CD14-positive monocyte (primary cell): ENCODE data around the gene ZCCHC10. TPM values are rescaled to one million over a fixed set of nuclear protein-coding genes. Genes with fewer than 3 reads are reported as not detected.
A peak's percentile ranks its signal among the peaks of the same experiment; 100 is the strongest.

Experiments used
- DNase-seq, 3 donors: peaks; one replicate each; pipeline ENCODE4 v3.0.0-alpha.2; 2011 to 2022
- H2AFZ ChIP-seq: 2 replicates; pipeline ENCODE4 v1.6.0; 2012; ENCODE audit warnings: mild to moderate bottlenecking, low read depth, low read length, inconsistent platforms; ENCODE audit not compliant: insufficient read depth, poor library complexity, severe bottlenecking
- H3K27ac ChIP-seq, 2 donors: 1 replicate in 1 of 2; 2 replicates in 1 of 2; pipeline ENCODE4 v1.5.1; 2012 to 2013; ENCODE audit warnings: low read length in 2 of 2, control low read depth in 1 of 2, inconsistent platforms in 1 of 2, low read depth in 1 of 2, mild to moderate bottlenecking in 1 of 2
- H3K27me3 ChIP-seq, 2 donors: one replicate each; pipeline versions ENCODE4 v1.6.0 to v1.6.1; 2011 to 2013; ENCODE audit warnings: low read length in 2 of 2; ENCODE audit not compliant: control insufficient read depth in 2 of 2, insufficient read depth in 2 of 2
- H3K36me3 ChIP-seq, 2 donors: replicated peaks in 1 of 2; 1 replicate in 1 of 2; 2 replicates in 1 of 2; pipeline versions ENCODE4 v1.5.1 to v1.6.1; 2012 to 2013; ENCODE audit warnings: low read length in 2 of 2, control low read depth in 1 of 2, inconsistent platforms in 1 of 2, mild to moderate bottlenecking in 1 of 2; ENCODE audit not compliant: insufficient read depth in 2 of 2, control insufficient read depth in 1 of 2
- H3K4me1 ChIP-seq, 2 donors: 1 replicate in 1 of 2; 2 replicates in 1 of 2; pipeline versions ENCODE4 v1.5.1 to v1.6.1; 2012 to 2013; ENCODE audit warnings: low read length in 2 of 2, control low read depth in 1 of 2, inconsistent platforms in 1 of 2, mild to moderate bottlenecking in 1 of 2, moderate library complexity in 1 of 2; ENCODE audit not compliant: insufficient read depth in 2 of 2, control insufficient read depth in 1 of 2
- H3K4me2 ChIP-seq: replicated peaks from 2 replicates; pipeline ENCODE3; 2012; ENCODE audit warnings: low read length, moderate library complexity, mild to moderate bottlenecking; ENCODE audit not compliant: poor library complexity, severe bottlenecking; ENCODE audit errors: extremely low read depth
- H3K4me3 ChIP-seq, 3 experiments: fragments of 200-600 bp in 1 of 3; sonication (generic) in 1 of 3; replicated peaks in 1 of 3; 1 replicate in 2 of 3; 2 replicates in 1 of 3; pipeline ENCODE4 v1.5.1; 2011 to 2013; ENCODE audit warnings: low read length in 3 of 3, mild to moderate bottlenecking in 3 of 3, control low read depth in 2 of 3, low read depth in 2 of 3, inconsistent platforms in 1 of 3, moderate library complexity in 1 of 3
- H3K79me2 ChIP-seq: 2 replicates; pipeline ENCODE4 v1.6.0; 2012; ENCODE audit warnings: mild to moderate bottlenecking, control low read depth, inconsistent platforms, low read length, moderate library complexity; ENCODE audit not compliant: insufficient read depth
- H3K9ac ChIP-seq: 2 replicates; pipeline ENCODE4 v1.6.0; 2017; ENCODE audit warnings: low read length, mild to moderate bottlenecking; ENCODE audit not compliant: insufficient read depth, poor library complexity, severe bottlenecking
- H3K9me3 ChIP-seq, 2 donors: replicated peaks in 1 of 2; 1 replicate in 1 of 2; 2 replicates in 1 of 2; pipeline versions ENCODE4 v1.5.1 to v1.6.1; 2012 to 2013; ENCODE audit warnings: low read length in 2 of 2, control low read depth in 1 of 2; ENCODE audit not compliant: control insufficient read depth in 1 of 2, insufficient read depth in 1 of 2
- H4K20me1 ChIP-seq: 2 replicates; pipeline ENCODE4 v1.6.0; 2012; ENCODE audit warnings: mild to moderate bottlenecking, low read length, control low read depth, moderate library complexity; ENCODE audit not compliant: insufficient read depth
- H3K27ac Mint-ChIP-seq, 7 donors: one replicate each; pipeline ENCODE4 v1.8.0; 2020; ENCODE audit warnings: mild to moderate bottlenecking in 7 of 7, mixed read lengths in 7 of 7, moderate library complexity in 6 of 7, inconsistent platforms in 2 of 7
- H3K27me3 Mint-ChIP-seq, 3 donors: one replicate each; pipeline ENCODE4 v1.8.0; 2021 to 2022; ENCODE audit warnings: low read depth in 3 of 3, mild to moderate bottlenecking in 3 of 3, mixed read lengths in 3 of 3, moderate library complexity in 3 of 3, inconsistent platforms in 1 of 3
- H3K36me3 Mint-ChIP-seq, 2 donors: one replicate each; pipeline ENCODE4 v1.8.0; 2020; ENCODE audit warnings: mixed read lengths in 2 of 2, inconsistent platforms in 1 of 2, mild to moderate bottlenecking in 1 of 2
- H3K4me1 Mint-ChIP-seq: one replicate; pipeline ENCODE4 v1.8.0; 2020; ENCODE audit warnings: mild to moderate bottlenecking, mixed read lengths
- H3K4me3 Mint-ChIP-seq, 2 donors: one replicate each; pipeline ENCODE4 v1.8.0; 2020; ENCODE audit warnings: mild to moderate bottlenecking in 2 of 2, mixed read lengths in 2 of 2, moderate library complexity in 1 of 2
- H3K9me3 Mint-ChIP-seq, 7 donors: one replicate each; pipeline ENCODE4 v1.8.0; 2020 to 2022; ENCODE audit warnings: mixed read lengths in 7 of 7, mild to moderate bottlenecking in 6 of 7, moderate library complexity in 6 of 7, inconsistent platforms in 2 of 7
- CTCF ChIP-seq: fragments of 200-600 bp; IDR thresholded peaks from one replicate; pipeline ENCODE4 v1.8.0; 2022; ENCODE audit warnings: antibody characterized with exemption, mild to moderate bottlenecking
- WGBS: methylation state at CpG from one replicate; pipeline ENCODE4 v1.1.5; 2013; ENCODE audit warnings: missing lambda C conversion rate; ENCODE audit not compliant: insufficient coverage; 5-methylcytosine and 5-hydroxymethylcytosine counted together
- intact Hi-C, 2 donors: fragments of 100-400 bp; cut with micrococcal nuclease; formaldehyde crosslinking; loops; one replicate each; pipeline versions ENCODE4 v1.15.0 to v1.15.1; 2023
- polyA plus RNA-seq, 3 donors: library from polyadenylated mRNA; depleted of rRNA in 1 of 3; unstranded in 2 of 3; stranded (reverse) in 1 of 3; fragments of 300-500 nt in 2 of 3; fragments of >200 nt in 1 of 3; fragmentation: Illumina TruSeq in 2 of 3; gene quantifications; 1 replicate in 2 of 3; 2 replicates in 1 of 3; pipeline ENCODE4 v1.2.3, GENCODE V29; 2012 to 2021

ZCCHC10 gene
- polyA plus RNA-seq, 3 donors: 10.7 to 52.7 (median 45.3) TPM

DNA sequence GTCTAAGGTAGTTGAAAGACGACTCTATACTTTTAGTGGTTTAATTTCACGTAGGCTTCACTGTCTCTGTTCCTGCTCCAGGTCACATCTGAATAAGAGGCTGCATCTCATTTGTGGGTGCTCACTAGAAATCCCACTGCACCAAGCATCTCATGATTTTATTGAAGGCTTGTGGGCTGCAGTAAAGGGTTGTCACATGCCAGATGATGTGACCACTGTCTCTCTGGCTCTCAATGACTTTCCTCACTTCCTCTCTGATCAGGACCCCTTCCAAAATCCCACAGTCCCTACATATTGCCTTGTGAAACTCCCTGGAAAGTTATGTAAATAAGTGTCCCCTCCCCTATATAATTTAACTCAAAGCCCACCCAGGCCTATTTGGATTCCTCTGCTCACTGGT is 8.9 kb upstream of the ZCCHC10 start:
- Histone ChIP-seq H3K4me1 (peaks cover 0 to 4% of the 10 kb centered on the region in 2 donors), H3K9me3 (no peaks in the 10 kb centered on the region), H3K4me2 (no peak overlapping the region), H3K4me3 (no peak overlapping the region), H4K20me1 (no peaks in the 10 kb centered on the region), H3K9ac (no peak overlapping the region), H3K27ac (no peak overlapping the region), H2AFZ (no peak overlapping the region), H3K79me2 (no peaks in the 10 kb centered on the region), H3K27me3 (no peaks in the 10 kb centered on the region), H3K36me3 (no peaks in the 10 kb centered on the region)
- intact Hi-C loops: no loop called here
- no peaks in the 10 kb centered on the region for H3K36me3 Mint-ChIP-seq
- TF ChIP-seq CTCF: no peak
- H3K27me3 Mint-ChIP-seq: peaks cover 0 to 7% (median 0%) of the 10 kb centered on the region in 3 donors
- no peak for DNase-seq
- H3K4me1 Mint-ChIP-seq: peaks cover 8% of the 10 kb centered on the region
- 100% methylated on average over 1 of the region's 2 CpGs for WGBS
- H3K4me3 Mint-ChIP-seq: no peak overlapping the region
- peaks cover 0 to 5% (median 0%) of the 10 kb centered on the region in 7 donors for H3K9me3 Mint-ChIP-seq
- H3K27ac Mint-ChIP-seq: no peak overlapping the region

GRCh38 chr5:133034064-133034463 is 7.7 kb upstream of the ZCCHC10 start:
- H3K27ac ChIP-seq: no peak overlapping the region
- no peak overlapping the region for H2AFZ ChIP-seq
- no peaks in the 10 kb centered on the region for H3K36me3 Mint-ChIP-seq
- peak in 2 of 3 donors; percentile 23 to 35 for DNase-seq
- peaks cover 0 to 4% of the 10 kb centered on the region in 2 donors for H3K4me1 ChIP-seq
- no peaks in the 10 kb centered on the region for H3K36me3 ChIP-seq
- no peaks in the 10 kb centered on the region for H3K27me3 ChIP-seq
- peaks cover 0 to 7% (median 3%) of the 10 kb centered on the region in 3 donors for H3K27me3 Mint-ChIP-seq
- peaks cover 8% of the 10 kb centered on the region for H3K4me1 Mint-ChIP-seq
- H3K4me3 Mint-ChIP-seq: no peak overlapping the region
- H3K9me3 ChIP-seq: no peaks in the 10 kb centered on the region
- H3K9me3 Mint-ChIP-seq: peaks cover 0 to 5% (median 0%) of the 10 kb centered on the region in 7 donors
- H4K20me1 ChIP-seq: no peaks in the 10 kb centered on the region
- intact Hi-C loops: no loop called here
- 61% methylated on average over 6 of the region's 11 CpGs for WGBS
- H3K9ac ChIP-seq: no peak overlapping the region
- TF ChIP-seq CTCF: no peak
- no peak overlapping the region for H3K4me3 ChIP-seq
- no peaks in the 10 kb centered on the region for H3K79me2 ChIP-seq
- no peak overlapping the region for H3K27ac Mint-ChIP-seq
- H3K4me2 ChIP-seq: no peak overlapping the region
